Lung (tissue), 12 donors: ENCODE measurements around the gene MROH8. TPM values are rescaled to one million over a fixed set of nuclear protein-coding genes. Genes with fewer than 3 reads are reported as not detected.

ENCODE experiments used
- ATAC-seq: fragments of 200-7000 bp; cut with Tn5 transposase; one replicate; pipeline ENCODE4 v1.9.1; 2020; ENCODE audit warnings: moderate number of reproducible peaks; ENCODE audit not compliant: insufficient read depth, low FRiP score
- DNase-seq, 3 donors: peaks; one replicate each; pipeline ENCODE4 v3.0.0-alpha.2; 2013 to 2017
- H3K27ac ChIP-seq, 2 donors: one replicate each; pipeline ENCODE4 v1.5.1; 2013; ENCODE audit warnings: mild to moderate bottlenecking in 2 of 2, moderate library complexity in 2 of 2, control low read depth in 1 of 2, inconsistent platforms in 1 of 2, low read depth in 1 of 2, low read length in 1 of 2
- H3K27me3 ChIP-seq, 3 donors: one replicate each; pipeline ENCODE4 v1.5.1; 2013; ENCODE audit warnings: low read length in 2 of 3; ENCODE audit not compliant: control insufficient read depth in 3 of 3, insufficient read depth in 3 of 3
- H3K36me3 ChIP-seq, 4 donors: one replicate each; pipeline ENCODE4 v1.5.1; 2013; ENCODE audit warnings: low read length in 4 of 4, mild to moderate bottlenecking in 1 of 4, moderate library complexity in 1 of 4; ENCODE audit not compliant: control insufficient read depth in 4 of 4, insufficient read depth in 4 of 4
- H3K4me1 ChIP-seq, 5 donors: one replicate each; pipeline ENCODE4 v1.5.1; 2013; ENCODE audit warnings: low read length in 5 of 5, mild to moderate bottlenecking in 2 of 5, moderate library complexity in 1 of 5; ENCODE audit not compliant: control insufficient read depth in 5 of 5, insufficient read depth in 5 of 5
- H3K4me3 ChIP-seq: one replicate; pipeline ENCODE4 v1.5.1; 2013; ENCODE audit warnings: mild to moderate bottlenecking, control low read depth, moderate library complexity
- H3K9ac ChIP-seq, 2 donors: one replicate each; pipeline ENCODE4 v1.5.1; 2013; ENCODE audit warnings: low read length in 2 of 2, control low read depth in 1 of 2; ENCODE audit not compliant: insufficient read depth in 1 of 2
- H3K9me3 ChIP-seq, 4 donors: one replicate each; pipeline ENCODE4 v1.5.1; 2013; ENCODE audit warnings: low read length in 3 of 4, mild to moderate bottlenecking in 1 of 4, moderate library complexity in 1 of 4; ENCODE audit not compliant: control insufficient read depth in 4 of 4, insufficient read depth in 3 of 4
- CTCF ChIP-seq: IDR thresholded peaks from 2 replicates; pipeline ENCODE4 v1.5.1; 2012; ENCODE audit warnings: mild to moderate bottlenecking; ENCODE audit errors: control extremely low read depth, extremely low read depth
- WGBS, 2 donors: extraction: QIAGEN DNeasy Blood & Tissue Kit; methylation state at CpG; one replicate each; pipeline ENCODE4 v1.1.7; 2013; 5-methylcytosine and 5-hydroxymethylcytosine counted together
- polyA plus RNA-seq, 2 donors: library from polyadenylated mRNA; stranded (reverse); fragments of 200-250 nt; gene quantifications; one replicate each; pipeline ENCODE4 v1.2.1, GENCODE V29; 2013
- total RNA-seq, 2 donors: library from RNA; depleted of rRNA in 1 of 2; stranded (reverse); fragments of >200 nt in 1 of 2; gene quantifications; one replicate each; pipeline ENCODE4 v1.2.1, GENCODE V29; 2014 to 2021
- donor health status: control.
- donor health status: control.
- donor health status: Bipolar disorder and iron deficiency.
- donor health status: healthy.
- donor health status: DM: yes; HTN: yes; CAD: no.

The MROH8 gene
- total and polyA plus RNA-seq, 4 donors, result 0.84 to 4.0 (median 2.5) TPM

GRCh38 chr20:37220731-37221130, 41.4 kb upstream of the MROH8 start:
- H3K36me3 ChIP-seq, result peaks cover 20 to 33% (median 28%) of the 10 kb centered on the region in 4 donors
- no peaks in the 10 kb centered on the region for H3K4me1 ChIP-seq
- 63 to 76% methylated on average over 3 of the region's 3 CpGs for WGBS, 2 donors
- no peak for TF ChIP-seq CTCF
- no peaks in the 10 kb centered on the region for H3K9me3 ChIP-seq
- DNase-seq (no peak), ATAC-seq (no peak)
- H3K4me3 ChIP-seq, result no peak overlapping the region
- no peak overlapping the region for H3K27ac ChIP-seq
- no peak overlapping the region for H3K9ac ChIP-seq
- H3K27me3 ChIP-seq, result no peaks in the 10 kb centered on the region

GRCh38 chr20:37219751-37220668, 40.7 kb upstream of the MROH8 start:
- DNase-seq (no peak), ATAC-seq (no peak)
- H3K9me3 ChIP-seq, result no peaks in the 10 kb centered on the region
- 76 to 88% methylated on average over 10 of the region's 10 CpGs for WGBS, 2 donors
- H3K4me1 ChIP-seq, result no peaks in the 10 kb centered on the region
- no peaks in the 10 kb centered on the region for H3K27me3 ChIP-seq
- peaks cover 14 to 30% (median 22%) of the 10 kb centered on the region in 4 donors for H3K36me3 ChIP-seq
- H3K9ac ChIP-seq, result no peak overlapping the region
- TF ChIP-seq CTCF, result no peak
- H3K27ac ChIP-seq, result peak overlapping the region in 1 of 2 donors; percentile 47
- no peak overlapping the region for H3K4me3 ChIP-seq

- no peak for TF ChIP-seq CTCF
- H3K4me3 ChIP-seq, result no peak overlapping the region
- DNase-seq, result no peak
- H3K4me1 ChIP-seq, result no peaks in the 10 kb centered on the region
- no peaks in the 10 kb centered on the region for H3K9me3 ChIP-seq
- H3K36me3 ChIP-seq, result peaks cover 7 to 29% (median 18%) of the 10 kb centered on the region in 4 donors
- H3K27ac ChIP-seq, result no peak overlapping the region
- H3K9ac ChIP-seq, result no peak overlapping the region
- 75 to 84% methylated on average over 4 of the region's 4 CpGs for WGBS, 2 donors
- no peaks in the 10 kb centered on the region for H3K27me3 ChIP-seq
- no peak for ATAC-seq
Measured at GRCh38 chr20:37218976-37219375, 39.6 kb upstream of the MROH8 start.
